OCI-LY1 (cell line): Measurements from ENCODE around the gene KRT78.

Source experiments
- H2AFZ ChIP-seq: fragments of 200-600 bp; sonication (generic), shearing (Covaris generic); 2 replicates; pipeline ENCODE4 v1.6.0; 2014; ENCODE audit warnings: antibody characterized with exemption, mild to moderate bottlenecking, low read length
- H3F3A ChIP-seq: fragments of 200-600 bp; sonication (generic), shearing (Covaris generic); 2 replicates; pipeline ENCODE4 v1.6.0; 2014; ENCODE audit warnings: mild to moderate bottlenecking, antibody characterized with exemption, low read length, moderate library complexity; ENCODE audit not compliant: insufficient read depth
- H3K27ac ChIP-seq: fragments of 200-600 bp; sonication (generic); 2 replicates; pipeline ENCODE4 v1.5.1; 2014; ENCODE audit warnings: low read length, mixed run types, mild to moderate bottlenecking, low read depth; ENCODE audit not compliant: poor library complexity, severe bottlenecking
- H3K27me3 ChIP-seq: fragments of 200-600 bp; sonication (generic); 2 replicates; pipeline ENCODE4 v1.6.0; 2014; ENCODE audit warnings: antibody characterized with exemption, mild to moderate bottlenecking, low read length, moderate library complexity; ENCODE audit not compliant: insufficient read depth
- H3K36me3 ChIP-seq: fragments of 200-600 bp; sonication (generic); 2 replicates; pipeline ENCODE4 v1.6.1; 2014; ENCODE audit warnings: mild to moderate bottlenecking, antibody characterized with exemption, low read length, moderate library complexity, mixed read lengths; ENCODE audit not compliant: insufficient read depth
- H3K4me1 ChIP-seq: fragments of 200-600 bp; sonication (generic); 2 replicates; pipeline ENCODE4 v1.5.1; 2014; ENCODE audit warnings: mild to moderate bottlenecking, low read length, moderate library complexity; ENCODE audit not compliant: insufficient read depth, severe bottlenecking
- H3K4me2 ChIP-seq: fragments of 200-600 bp; sonication (generic), shearing (Covaris generic); 2 replicates; pipeline ENCODE4 v1.6.1; 2014; ENCODE audit warnings: low read length
- H3K4me3 ChIP-seq: fragments of 200-600 bp; sonication (generic); 2 replicates; pipeline ENCODE4 v1.5.1; 2014; ENCODE audit warnings: low read length, low read depth, mild to moderate bottlenecking, mixed read lengths; ENCODE audit not compliant: poor library complexity, severe bottlenecking
- H3K79me2 ChIP-seq: fragments of 200-600 bp; shearing (Covaris generic); 2 replicates; pipeline ENCODE4 v1.6.1; 2016; ENCODE audit warnings: mixed run types, low read length, mixed read lengths; ENCODE audit not compliant: insufficient read depth
- H3K9ac ChIP-seq: fragments of 200-600 bp; sonication (generic), shearing (Covaris generic); 2 replicates; pipeline ENCODE4 v1.6.1; 2014; ENCODE audit warnings: mild to moderate bottlenecking, low read length, mixed read lengths
- H3K9me2 ChIP-seq: fragments of 200-600 bp; sonication (generic), shearing (Covaris generic); 2 replicates; pipeline ENCODE4 v1.6.1; 2014; ENCODE audit warnings: low read depth, mild to moderate bottlenecking, low read length, mixed read lengths
- H3K9me3 ChIP-seq: fragments of 200-600 bp; shearing (Covaris generic); 2 replicates; pipeline ENCODE4 v1.6.1; 2014; ENCODE audit warnings: low read length, mixed read lengths
- H4K20me1 ChIP-seq: fragments of 200-600 bp; sonication (generic), shearing (Covaris generic); 2 replicates; pipeline ENCODE4 v1.6.0; 2016; ENCODE audit warnings: mild to moderate bottlenecking, low read length; ENCODE audit not compliant: insufficient read depth
- EZH2 ChIP-seq: fragments of 200-600 bp; sonication (generic), shearing (Covaris generic); IDR thresholded peaks from 2 replicates; pipeline ENCODE4 v1.8.0; 2017; ENCODE audit warnings: borderline replicate concordance, mixed run types, mild to moderate bottlenecking, antibody characterized with exemption, low read length, moderate library complexity, mixed read lengths
- TF ChIP-seq, protein P1 (sequence below): fragments of 200-600 bp; sonication (generic), shearing (Covaris generic); IDR thresholded peaks from 2 replicates; pipeline ENCODE4 v1.5.1; 2017; ENCODE audit warnings: mild to moderate bottlenecking, antibody characterized with exemption, low read length, moderate library complexity, mixed read lengths

KRT78 gene

GRCh38 chr12:52790427-52791270 lies 58.1 kb downstream of the KRT78 start:
- Histone ChIP-seq H4K20me1 (no peaks in the 10 kb centered on the region), H3K27ac (no peak overlapping the region), H3K36me3 (no peaks in the 10 kb centered on the region), H3K79me2 (no peaks in the 10 kb centered on the region), H2AFZ (no peak overlapping the region), H3K9me2 (no peaks in the 10 kb centered on the region), H3F3A (no peaks in the 10 kb centered on the region), H3K27me3 (no peaks in the 10 kb centered on the region), H3K9me3 (no peaks in the 10 kb centered on the region), H3K4me3 (no peak overlapping the region), H3K4me1 (no peaks in the 10 kb centered on the region), H3K4me2 (no peak overlapping the region), H3K9ac (no peak overlapping the region)
- TF ChIP-seq EZH2: no peak
- TF ChIP-seq, protein P1, sequence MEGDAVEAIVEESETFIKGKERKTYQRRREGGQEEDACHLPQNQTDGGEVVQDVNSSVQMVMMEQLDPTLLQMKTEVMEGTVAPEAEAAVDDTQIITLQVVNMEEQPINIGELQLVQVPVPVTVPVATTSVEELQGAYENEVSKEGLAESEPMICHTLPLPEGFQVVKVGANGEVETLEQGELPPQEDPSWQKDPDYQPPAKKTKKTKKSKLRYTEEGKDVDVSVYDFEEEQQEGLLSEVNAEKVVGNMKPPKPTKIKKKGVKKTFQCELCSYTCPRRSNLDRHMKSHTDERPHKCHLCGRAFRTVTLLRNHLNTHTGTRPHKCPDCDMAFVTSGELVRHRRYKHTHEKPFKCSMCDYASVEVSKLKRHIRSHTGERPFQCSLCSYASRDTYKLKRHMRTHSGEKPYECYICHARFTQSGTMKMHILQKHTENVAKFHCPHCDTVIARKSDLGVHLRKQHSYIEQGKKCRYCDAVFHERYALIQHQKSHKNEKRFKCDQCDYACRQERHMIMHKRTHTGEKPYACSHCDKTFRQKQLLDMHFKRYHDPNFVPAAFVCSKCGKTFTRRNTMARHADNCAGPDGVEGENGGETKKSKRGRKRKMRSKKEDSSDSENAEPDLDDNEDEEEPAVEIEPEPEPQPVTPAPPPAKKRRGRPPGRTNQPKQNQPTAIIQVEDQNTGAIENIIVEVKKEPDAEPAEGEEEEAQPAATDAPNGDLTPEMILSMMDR: no peak

- Histone ChIP-seq H3K79me2 (no peaks in the 10 kb centered on the region), H3K4me3 (no peak overlapping the region), H3K9me3 (no peaks in the 10 kb centered on the region), H3K4me1 (no peaks in the 10 kb centered on the region), H3K27ac (no peak overlapping the region), H3F3A (no peaks in the 10 kb centered on the region), H3K27me3 (no peaks in the 10 kb centered on the region), H3K9me2 (no peaks in the 10 kb centered on the region), H2AFZ (no peak overlapping the region), H3K9ac (no peak overlapping the region), H3K36me3 (no peaks in the 10 kb centered on the region), H3K4me2 (no peak overlapping the region), H4K20me1 (no peaks in the 10 kb centered on the region)
- TF ChIP-seq, protein P1: no peak
- no peak for TF ChIP-seq EZH2
These were observed 59.0 kb downstream of the KRT78 start for GRCh38 chr12:52789637-52790426.

DNA sequence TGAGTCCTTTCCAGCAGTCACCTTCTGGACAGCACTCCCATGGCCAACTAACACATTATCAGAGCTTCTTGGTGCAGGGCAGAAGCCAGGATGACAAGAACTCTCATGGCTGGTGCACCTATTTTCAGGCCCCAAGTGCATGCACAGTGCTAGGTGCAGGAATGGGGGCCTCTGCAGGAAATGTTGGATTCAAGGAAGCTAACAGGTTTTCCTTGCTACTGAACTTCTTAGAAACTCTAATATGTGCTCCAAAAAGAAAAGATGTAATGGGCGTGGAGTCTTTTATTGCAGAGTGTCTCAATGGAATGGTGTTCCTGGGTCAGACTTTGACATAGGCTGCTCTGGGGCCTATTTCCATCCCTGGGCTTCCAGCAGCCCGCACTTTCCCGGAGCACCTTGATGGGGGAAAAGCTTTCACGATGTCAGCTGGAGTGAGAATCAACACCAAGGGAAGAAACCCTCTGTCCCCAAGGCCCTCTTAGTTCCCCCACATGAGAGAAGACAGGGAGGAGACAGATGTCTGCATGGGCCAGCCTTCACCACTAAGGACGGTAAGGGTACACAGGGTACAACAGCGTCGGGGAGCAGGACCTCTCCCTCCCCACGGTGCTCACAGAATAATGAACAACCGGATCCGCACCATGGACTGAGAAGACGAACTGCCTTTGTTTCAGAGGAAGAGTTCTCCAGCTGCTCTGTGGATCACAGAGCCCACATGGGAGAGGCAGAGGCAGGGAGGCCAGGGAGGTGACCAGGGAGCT lies 59.7 kb downstream of the KRT78 start:
- Histone ChIP-seq H3F3A (no peaks in the 10 kb centered on the region), H2AFZ (no peak overlapping the region), H3K9me3 (no peaks in the 10 kb centered on the region), H3K27ac (no peak overlapping the region), H3K4me3 (no peak overlapping the region), H3K4me2 (no peak overlapping the region), H3K79me2 (no peaks in the 10 kb centered on the region), H3K27me3 (no peaks in the 10 kb centered on the region), H3K9ac (no peak overlapping the region), H4K20me1 (no peaks in the 10 kb centered on the region), H3K36me3 (no peaks in the 10 kb centered on the region), H3K4me1 (no peaks in the 10 kb centered on the region), H3K9me2 (no peaks in the 10 kb centered on the region)
- TF ChIP-seq EZH2: no peak
- TF ChIP-seq, protein P1: no peak
